ENCODE measurements around the gene TBX2. TPM values are rescaled to one million over a fixed set of nuclear protein-coding genes. Genes with fewer than 3 reads are reported as not detected.
A peak's percentile ranks its signal among the peaks of the same experiment; 100 is the strongest.

Gene TBX2
- total RNA-seq, 1 donor from 2014 or later, result 0.23 TPM

- no peak for TF ChIP-seq CTCF (IDR thresholded peaks at IDR 0.05; ENCODE audit: unreplicated experiment)
These were observed 18.1 kb upstream of the TBX2 start for GRCh38 chr17:61381537-61381936.

GRCh38 chr17:61382796-61383688, 16.6 kb upstream of the TBX2 start:
- TF ChIP-seq CTCF (IDR thresholded peaks at IDR 0.05; ENCODE audit: unreplicated experiment), result no peak
- H3K4me3 Mint-ChIP-seq (ENCODE audit: unreplicated experiment), result peak overlapping the region; percentile 42
- no peak for DNase-seq (ENCODE audit: low spot score)
- H3K4me1 Mint-ChIP-seq (ENCODE audit: unreplicated experiment), result peaks cover 2% of the 10 kb centered on the region
- peaks cover 8% of the 10 kb centered on the region for H3K27me3 Mint-ChIP-seq (ENCODE audit: unreplicated experiment)
- H3K36me3 Mint-ChIP-seq (ENCODE audit: low read depth, unreplicated experiment), result no peaks in the 10 kb centered on the region
- no peaks in the 10 kb centered on the region for H3K9me3 Mint-ChIP-seq (ENCODE audit: unreplicated experiment)
- no peak overlapping the region for H3K27ac Mint-ChIP-seq (ENCODE audit: unreplicated experiment)

More at GRCh38 chr17:61381537-61381936, 18.1 kb upstream of the TBX2 start:
- Mint-ChIP-seq H3K27ac (ENCODE audit: unreplicated experiment) (no peak overlapping the region), H3K4me1 (ENCODE audit: unreplicated experiment) (peaks cover 2% of the 10 kb centered on the region), H3K27me3 (ENCODE audit: unreplicated experiment) (peaks cover 11% of the 10 kb centered on the region), H3K9me3 (ENCODE audit: unreplicated experiment) (no peaks in the 10 kb centered on the region), H3K4me3 (ENCODE audit: unreplicated experiment) (no peak overlapping the region), H3K36me3 (ENCODE audit: low read depth, unreplicated experiment) (peaks cover 3% of the 10 kb centered on the region)
- no peak for DNase-seq (ENCODE audit: low spot score)

DNA sequence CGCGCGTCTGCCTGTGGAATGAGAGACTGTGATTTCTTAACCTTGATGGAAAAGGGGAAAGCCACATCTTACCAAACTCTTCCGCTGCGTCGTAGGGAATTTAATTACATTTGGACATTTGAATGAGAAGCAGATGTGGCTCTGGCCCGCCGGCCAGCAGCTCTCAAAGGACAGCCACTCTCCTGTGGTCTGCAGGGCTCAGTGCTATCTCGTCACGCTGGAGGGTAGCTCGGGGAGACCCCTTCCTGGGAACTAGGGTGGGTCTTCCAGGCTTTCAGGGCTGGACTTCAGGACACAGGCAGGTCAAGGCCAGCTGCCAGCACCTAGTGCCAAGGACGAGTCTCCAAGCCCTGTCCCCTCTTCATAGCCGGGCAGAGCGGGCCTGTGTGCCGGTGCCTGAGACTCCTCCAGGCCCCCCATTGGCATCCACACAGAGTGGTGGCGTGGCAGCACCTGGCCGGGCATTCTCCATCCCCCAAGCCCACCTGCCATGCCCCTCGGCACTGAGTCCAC, 15.9 kb upstream of the TBX2 start:
- Mint-ChIP-seq H3K4me1 (ENCODE audit: unreplicated experiment) (peaks cover 2% of the 10 kb centered on the region), H3K27me3 (ENCODE audit: unreplicated experiment) (peaks cover 6% of the 10 kb centered on the region), H3K27ac (ENCODE audit: unreplicated experiment) (no peak overlapping the region), H3K9me3 (ENCODE audit: unreplicated experiment) (no peaks in the 10 kb centered on the region), H3K4me3 (ENCODE audit: unreplicated experiment) (no peak overlapping the region), H3K36me3 (ENCODE audit: low read depth, unreplicated experiment) (no peaks in the 10 kb centered on the region)
- TF ChIP-seq CTCF (IDR thresholded peaks at IDR 0.05; ENCODE audit: unreplicated experiment), result no peak
- DNase-seq (ENCODE audit: low spot score), result no peak

GRCh38 chr17:61384354-61384691, 15.3 kb upstream of the TBX2 start:
- H3K4me3 Mint-ChIP-seq (ENCODE audit: unreplicated experiment), result no peak overlapping the region
- no peaks in the 10 kb centered on the region for H3K36me3 Mint-ChIP-seq (ENCODE audit: low read depth, unreplicated experiment)
- no peak overlapping the region for H3K27ac Mint-ChIP-seq (ENCODE audit: unreplicated experiment)
- H3K27me3 Mint-ChIP-seq (ENCODE audit: unreplicated experiment), result peaks cover 8% of the 10 kb centered on the region
- TF ChIP-seq CTCF (IDR thresholded peaks at IDR 0.05; ENCODE audit: unreplicated experiment), result no peak
- no peak for DNase-seq (ENCODE audit: low spot score)
- H3K9me3 Mint-ChIP-seq (ENCODE audit: unreplicated experiment), result no peaks in the 10 kb centered on the region
- peaks cover 5% of the 10 kb centered on the region for H3K4me1 Mint-ChIP-seq (ENCODE audit: unreplicated experiment)
